GM18505 (cell line): ENCODE results near the gene PLOD1.

Source experiments
- ATAC-seq: cut with Tn5 transposase; IDR thresholded peaks from one replicate; pipeline ENCODE4 v1.9.1; 2021; ENCODE audit not compliant: unreplicated experiment
- POLR2A ChIP-seq: IDR thresholded peaks from 4 replicates; pipeline ENCODE4 v1.6.1; 2011; ENCODE audit warnings: borderline replicate concordance; ENCODE audit not compliant: insufficient read depth, insufficient read length; ENCODE audit errors: extremely low read depth

PLOD1 gene

DNA sequence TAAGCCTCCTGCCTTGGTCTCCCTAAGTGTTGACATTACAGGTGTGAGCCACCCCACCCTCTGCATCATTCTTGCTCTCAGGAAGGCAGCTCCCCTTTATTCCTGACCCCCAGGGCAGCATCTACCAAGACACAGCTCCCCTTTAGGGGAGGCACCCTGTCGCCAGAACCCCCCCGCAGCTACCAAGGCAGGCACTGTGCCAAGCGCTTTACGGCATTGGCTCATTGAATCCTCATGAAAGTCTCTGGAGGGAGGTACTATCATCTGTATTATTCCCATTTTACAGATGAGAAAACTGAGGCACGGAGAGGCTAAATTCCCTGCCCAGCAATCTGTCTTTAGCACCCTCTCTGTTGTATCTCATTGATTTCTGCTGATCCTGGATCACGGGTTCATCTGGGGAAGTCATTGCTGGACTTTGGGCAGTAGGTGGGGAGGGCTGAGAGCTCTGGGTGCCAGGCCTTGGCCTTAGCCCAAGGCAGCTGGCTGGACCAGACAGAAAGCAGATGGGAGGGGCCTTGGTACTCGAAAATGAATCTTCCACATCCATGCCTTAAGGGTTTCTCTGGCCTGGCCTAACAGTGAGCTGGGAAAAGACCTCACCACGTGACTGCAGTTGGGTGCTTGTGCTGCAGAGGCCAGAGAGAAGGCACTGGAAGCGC, 5.9 kb downstream of the PLOD1 start:
- no peak for TF ChIP-seq POLR2A
- no peak for ATAC-seq

DNA sequence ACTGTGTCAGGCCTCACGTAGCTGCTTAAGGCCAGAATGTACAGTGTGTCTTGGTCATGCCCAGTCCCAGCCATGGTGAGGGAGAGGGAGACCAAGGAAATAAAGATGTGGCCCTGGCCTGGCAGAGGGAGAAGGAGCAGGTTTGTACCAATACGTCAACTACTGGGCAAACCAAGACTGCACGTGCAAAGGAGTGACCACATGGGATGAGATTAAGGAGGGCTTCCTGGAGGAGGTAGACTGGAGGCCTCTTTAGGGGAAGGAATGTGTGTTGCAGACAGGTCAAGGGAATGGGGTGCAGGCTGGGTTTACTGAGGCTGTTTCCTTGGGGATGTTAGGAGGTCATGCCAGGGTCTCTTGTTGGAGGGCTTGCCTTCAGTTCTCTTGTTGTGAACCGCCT, 7.8 kb downstream of the PLOD1 start:
- ATAC-seq: no peak
- TF ChIP-seq POLR2A: no peak

DNA sequence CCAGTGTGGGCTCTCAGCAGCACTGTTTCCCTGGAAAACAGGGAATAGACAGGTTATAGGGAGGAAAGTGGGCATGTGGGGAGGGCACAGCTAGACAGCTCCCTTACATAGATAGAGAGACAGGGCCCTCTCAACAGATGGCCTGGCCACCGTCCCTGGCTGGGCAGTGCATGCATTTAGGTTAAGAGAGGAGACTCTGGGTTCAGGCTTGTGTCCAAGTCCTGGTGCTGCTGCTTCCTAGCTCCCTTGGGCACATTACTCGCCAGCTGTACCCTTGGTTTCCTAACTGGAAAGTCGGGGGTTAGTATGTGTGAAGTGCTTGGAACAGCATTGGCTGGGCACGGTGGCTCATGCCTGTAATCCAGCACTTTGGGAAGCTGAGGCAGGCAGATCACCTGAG, 9.1 kb downstream of the PLOD1 start:
- no peak for ATAC-seq
- no peak for TF ChIP-seq POLR2A

DNA sequence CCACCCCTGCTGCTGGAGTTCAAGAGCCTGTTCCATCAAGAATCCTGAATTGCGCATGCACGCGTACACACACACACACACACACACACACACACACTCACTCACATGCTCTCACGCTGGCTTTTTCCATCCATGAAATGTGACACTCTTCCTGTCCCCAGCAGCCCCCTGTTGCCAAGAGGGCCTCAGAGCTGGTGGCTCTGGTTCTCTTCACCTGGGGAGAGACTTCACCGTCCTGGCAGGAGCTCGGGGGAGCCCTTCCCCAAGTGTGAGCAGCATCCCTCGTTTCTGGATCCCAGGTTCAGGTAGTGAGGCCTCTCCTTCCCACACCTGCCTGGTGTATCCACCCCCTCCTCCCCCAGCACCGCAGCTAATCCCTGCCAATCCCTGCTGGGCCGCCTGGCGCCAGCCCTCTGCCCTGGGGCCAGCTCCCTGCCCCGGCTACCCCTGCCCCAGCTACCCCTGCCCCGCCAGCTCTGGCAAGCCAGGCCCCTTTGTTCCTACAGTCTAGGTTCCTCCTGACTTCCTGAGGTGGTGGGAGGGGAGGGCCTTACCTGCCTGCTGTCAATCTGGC, 9.9 kb downstream of the PLOD1 start:
- ATAC-seq: no peak
- no peak for TF ChIP-seq POLR2A

DNA sequence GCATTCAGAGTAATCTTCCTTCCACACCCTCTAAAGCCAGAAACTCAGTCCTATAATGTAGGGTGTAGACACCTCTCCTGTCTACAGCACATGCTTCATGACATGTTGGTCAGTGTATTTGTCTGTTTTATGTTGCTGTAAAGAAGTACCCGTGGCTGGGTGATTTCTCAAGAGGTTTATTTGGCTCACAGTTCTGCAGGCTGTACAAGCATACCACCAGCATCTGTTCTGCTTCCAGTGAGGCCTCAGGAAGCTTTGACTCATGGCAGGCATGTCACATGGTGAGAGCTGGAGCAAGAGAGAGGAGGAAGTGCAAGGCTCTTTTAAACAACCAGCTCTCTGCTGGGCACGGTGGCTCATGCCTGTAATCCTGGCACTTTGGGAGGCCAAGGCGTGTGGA, 12.1 kb downstream of the PLOD1 start:
- no peak for TF ChIP-seq POLR2A
- ATAC-seq: no peak

DNA sequence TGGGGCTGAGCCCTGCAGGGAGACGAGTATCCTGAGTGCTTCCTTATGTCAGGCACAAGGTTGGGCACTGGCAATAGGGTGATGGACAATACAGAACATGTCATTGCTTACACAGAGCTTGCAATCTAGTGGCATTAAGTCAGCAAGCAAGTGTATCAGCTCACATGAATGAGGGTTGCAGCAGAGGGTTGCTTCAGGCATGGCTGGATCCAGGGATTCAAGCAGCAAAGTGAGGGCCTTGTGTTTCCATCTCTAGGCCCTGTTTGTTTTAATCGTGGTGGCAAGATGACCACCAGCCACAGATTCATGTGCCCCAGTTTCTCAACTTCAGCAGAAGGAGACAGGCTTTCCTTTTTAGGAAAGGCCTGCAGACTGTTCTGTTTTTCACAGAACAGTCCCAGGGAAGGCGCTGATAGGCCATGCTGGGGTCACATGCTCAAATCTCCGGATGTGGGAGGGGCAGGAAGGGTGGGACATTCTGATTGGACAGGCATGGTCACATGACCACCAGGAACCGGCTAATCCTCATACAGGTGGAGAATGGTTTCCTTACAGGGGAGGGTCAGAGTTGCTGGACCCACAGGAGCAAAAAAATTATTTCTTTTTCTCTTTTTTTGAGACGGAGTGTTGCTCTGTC, 14.4 kb downstream of the PLOD1 start:
- no peak for ATAC-seq
- no peak for TF ChIP-seq POLR2A

DNA sequence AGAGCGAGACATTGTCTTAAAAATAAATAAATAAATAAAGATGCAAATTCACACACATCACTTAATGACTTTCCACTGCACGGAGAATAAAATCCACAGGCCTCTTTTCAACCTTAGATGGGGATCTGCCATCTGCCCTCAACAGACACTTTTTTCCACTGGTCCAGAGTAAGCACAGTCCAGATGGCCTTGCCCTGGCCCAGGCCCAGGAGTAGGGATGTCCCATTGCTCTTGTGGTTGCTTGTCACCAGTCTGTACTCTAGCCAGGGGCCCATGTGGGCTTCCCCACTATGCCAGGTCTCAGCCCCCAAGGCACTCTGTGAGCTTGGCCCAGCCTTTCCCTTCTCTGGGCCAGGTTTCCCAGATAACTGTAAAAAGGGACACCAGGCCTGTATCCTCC, 17.4 kb downstream of the PLOD1 start:
- TF ChIP-seq POLR2A: no peak
- no peak for ATAC-seq

DNA sequence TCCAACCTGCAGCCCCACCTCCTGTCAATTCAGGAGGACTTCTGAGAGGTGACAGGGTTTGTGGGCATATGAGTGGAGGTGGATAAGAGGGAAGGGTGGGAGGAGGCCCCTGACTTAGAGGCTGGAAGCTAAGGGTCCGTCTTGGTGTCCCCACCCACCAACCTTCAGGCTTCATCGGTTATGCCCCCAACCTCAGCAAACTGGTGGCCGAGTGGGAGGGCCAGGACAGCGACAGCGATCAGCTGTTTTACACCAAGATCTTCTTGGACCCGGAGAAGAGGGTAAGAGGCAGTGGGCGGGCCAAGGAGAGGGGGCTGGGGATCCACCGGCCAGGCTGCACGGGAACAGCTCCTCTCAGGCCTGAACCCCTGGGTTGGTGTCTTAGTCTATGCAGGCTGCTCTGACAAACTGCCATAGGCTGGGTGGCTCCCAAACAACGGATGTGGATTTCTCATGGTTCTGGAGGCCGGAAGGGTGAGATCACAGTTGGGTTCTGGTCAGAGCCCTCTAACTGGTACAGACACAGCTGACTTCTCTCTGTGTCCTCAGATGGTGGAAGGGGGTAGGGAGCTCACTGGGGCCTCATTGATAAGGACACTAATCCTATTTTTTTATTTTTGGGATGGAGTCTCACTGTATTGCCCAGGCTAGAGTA, 18.1 kb downstream of the PLOD1 start:
- no peak for ATAC-seq
- TF ChIP-seq POLR2A: no peak

DNA sequence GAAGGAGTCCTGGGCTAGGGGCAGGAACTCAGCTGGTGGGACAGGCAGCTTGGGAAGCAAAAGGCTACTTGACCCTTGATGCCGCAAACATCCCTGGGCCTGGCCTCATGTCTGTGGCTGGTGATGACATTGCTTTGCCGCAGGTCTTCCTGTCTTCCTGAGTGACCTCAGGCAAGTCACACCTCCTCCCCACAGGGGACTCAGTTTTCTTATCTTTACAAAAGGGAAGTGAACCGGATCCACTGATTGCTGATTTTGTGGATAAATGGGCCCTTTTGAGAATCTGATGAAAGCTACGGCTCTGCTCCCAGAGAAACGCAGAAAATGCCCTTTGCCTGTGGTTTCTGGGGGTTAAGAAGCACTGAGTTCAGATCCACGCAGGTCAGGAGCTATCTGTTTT, 20.7 kb downstream of the PLOD1 start:
- ATAC-seq: no peak

DNA sequence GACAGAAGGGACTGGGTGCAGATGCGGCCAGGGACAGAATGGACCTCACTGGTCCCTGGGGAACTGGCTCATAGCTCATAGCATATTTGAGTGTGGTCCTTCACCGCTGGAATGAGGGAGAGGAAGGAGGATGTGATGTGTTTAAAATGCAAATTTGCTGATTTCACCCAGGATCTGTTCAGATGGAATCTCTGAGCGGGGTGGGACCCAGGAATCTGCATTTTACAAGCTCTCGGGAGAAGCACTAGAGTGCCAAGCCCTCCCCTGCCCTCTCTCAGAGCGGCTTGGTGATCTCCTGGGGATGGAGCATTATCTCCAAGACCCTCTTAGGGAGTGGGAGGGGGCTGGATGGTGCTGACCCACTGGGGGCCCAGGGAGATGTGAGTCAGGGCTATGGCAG, 22.9 kb downstream of the PLOD1 start:
- ATAC-seq: no peak
- no peak for TF ChIP-seq POLR2A

More for the DNA sequence above, 20.7 kb downstream of the PLOD1 start:
- no peak for TF ChIP-seq POLR2A

DNA sequence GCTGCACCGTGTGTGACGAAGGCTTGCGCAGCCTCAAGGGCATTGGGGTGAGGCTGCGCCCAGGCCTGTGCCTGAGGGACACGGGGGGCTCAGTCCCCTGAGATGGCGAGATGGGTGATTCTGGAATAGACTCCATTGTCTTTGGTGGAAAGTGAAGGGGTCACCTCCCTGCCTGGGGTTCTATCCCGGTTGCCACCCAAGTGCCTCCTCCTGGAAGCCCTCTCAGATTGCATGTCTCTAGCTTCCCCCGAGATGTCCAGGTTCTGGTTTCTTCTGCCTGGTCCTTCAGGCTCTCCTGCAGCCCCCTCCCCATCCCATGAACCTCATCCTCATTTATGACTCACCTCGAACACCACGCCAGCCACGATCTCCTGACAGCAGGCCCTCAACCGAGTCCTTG, 23.4 kb downstream of the PLOD1 start:
- no peak for TF ChIP-seq POLR2A
- no peak for ATAC-seq

DNA sequence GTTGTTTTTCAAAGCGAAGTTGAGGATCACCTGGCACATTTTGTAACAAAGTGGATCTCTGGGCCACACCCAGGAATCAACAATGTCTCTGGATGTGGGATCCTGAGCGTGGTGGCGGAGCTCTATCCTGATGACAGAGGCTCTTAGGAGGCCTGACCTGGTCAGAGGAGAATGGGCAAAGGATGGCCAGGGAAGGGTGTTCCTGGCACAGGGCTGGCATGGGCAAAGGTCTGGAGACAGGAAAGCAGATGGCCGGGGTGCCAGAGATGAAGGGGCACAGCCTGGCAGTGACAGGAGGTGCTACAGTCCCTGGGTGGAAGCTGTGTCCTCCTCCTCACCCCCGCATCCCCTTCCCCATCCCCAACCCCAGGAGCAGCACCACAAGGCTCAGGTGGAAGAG, 25.8 kb downstream of the PLOD1 start:
- ATAC-seq: no peak

DNA sequence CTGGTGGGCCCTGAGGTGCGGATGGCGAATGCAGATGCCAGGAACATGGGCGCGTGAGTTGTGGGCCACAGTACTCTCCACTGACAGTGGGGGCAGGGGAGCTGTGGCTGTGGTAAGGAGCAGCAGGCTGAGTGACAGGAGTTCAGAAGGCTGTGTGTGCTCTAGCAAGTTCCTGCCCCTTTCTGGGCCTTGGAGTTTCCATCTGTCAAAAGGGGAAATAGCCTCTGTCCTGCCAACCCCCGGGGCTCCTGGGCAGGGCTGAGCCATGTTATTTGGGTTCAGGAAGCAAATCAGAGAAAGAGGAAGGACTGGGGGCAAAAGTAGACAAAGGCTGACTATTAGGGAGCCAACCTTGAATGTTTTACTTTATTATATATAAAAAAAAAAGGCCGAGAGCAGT, 26.2 kb downstream of the PLOD1 start:
- ATAC-seq: no peak
- no peak for TF ChIP-seq POLR2A

More for the DNA sequence above, 25.8 kb downstream of the PLOD1 start:
- no peak for TF ChIP-seq POLR2A

DNA sequence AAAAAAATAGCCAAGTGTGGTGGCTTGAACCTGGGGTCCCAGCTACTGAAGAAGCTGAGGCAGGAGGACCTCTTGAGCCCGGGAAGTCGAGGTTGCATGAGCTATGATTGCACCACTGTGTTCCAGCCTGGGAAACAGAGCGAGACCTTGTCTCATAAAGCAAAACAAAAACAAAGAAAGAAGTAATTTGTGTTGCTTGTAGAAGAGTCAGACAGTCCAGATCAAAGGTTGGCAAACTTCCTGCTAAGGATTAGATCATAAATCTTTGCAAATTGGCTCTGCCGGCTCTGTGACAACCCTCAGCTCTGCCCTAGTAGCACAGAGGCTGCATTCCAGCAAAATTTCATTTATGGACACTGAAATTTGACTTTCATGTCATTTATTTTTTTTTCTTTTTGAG, 26.7 kb downstream of the PLOD1 start:
- no peak for TF ChIP-seq POLR2A
- no peak for ATAC-seq
